ENCODE data around the gene PTMA.
"Not testable (repeated sequence)": the region's sequence is repeated elsewhere in the genome, so short reads cannot be mapped to it uniquely, and the experiment has no call there.

DNA sequence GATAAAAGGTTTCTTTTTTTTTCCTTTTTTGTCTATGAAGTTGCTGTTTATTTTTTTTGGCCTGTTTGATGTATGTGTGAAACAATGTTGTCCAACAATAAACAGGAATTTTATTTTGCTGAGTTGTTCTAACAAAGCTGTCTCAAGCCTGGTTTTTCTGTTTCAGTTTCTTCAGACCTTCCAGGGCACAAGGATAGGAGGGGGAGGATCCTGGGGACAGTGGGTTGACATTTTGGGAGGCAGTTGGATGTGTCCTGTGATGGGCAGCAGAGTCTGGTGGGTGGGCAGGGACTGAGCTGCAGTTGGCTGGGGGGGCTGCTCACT lies 5.0 kb downstream of the PTMA start:
- TF ChIP-seq CTCF (IDR thresholded peaks at IDR 0.05; ENCODE audit: low read length); EZH2 (IDR thresholded peaks at IDR 0.05; ENCODE audit: borderline replicate concordance, low read length): not testable (repeated sequence)
